Stimulated activated CD8-positive, alpha-beta memory T cell treated with anti-CD3 and anti-CD28 coated beads, Interleukin-4, amount 100 ng/mL, for 1 hour (primary cell): Measurements from ENCODE around the gene CYTH4.

Experiments used
- DNase-seq, 2 donors: peaks; one replicate each; pipeline ENCODE4 v3.0.0-alpha.2; 2020; ENCODE audit warnings: low read depth in 2 of 2, low spot score in 1 of 2

CYTH4 gene

DNA sequence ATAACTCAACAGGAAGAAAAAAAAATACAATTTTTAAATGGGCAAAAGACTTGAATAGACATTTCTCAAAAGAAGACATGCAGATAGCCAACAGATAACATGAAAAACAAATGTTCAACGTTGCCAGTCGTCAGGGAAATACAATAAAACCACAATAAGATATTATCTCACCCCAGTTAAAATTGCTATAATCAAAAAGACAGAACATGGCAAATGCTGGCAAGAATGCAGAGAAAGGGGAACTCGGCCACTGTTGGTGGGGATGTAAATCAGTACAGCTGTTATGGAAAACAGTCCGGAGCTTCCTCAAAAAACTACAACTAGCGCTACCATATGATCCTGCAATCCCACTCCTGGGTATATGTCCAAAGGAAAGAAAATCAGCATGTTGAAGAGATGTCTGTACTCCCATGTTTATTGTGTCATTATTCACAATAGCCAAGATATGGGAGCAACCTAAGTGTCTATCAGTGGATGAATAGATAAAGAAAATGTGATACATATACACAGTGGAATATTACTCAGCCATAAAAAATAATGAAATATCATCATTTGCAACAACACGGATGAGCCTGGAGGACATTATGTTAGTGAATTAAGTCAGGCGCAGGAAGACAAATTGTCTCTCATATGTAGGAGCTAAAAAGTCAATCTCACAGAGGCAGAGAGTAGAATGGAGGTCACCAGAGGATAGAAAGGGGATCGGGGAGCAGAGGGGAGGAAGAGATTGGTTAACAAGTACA, 12.2 kb upstream of the CYTH4 start:
- no peak for DNase-seq

- DNase-seq = no peak
Measured at GRCh38 chr22:37270928-37271650, 11.2 kb upstream of the CYTH4 start.

DNA sequence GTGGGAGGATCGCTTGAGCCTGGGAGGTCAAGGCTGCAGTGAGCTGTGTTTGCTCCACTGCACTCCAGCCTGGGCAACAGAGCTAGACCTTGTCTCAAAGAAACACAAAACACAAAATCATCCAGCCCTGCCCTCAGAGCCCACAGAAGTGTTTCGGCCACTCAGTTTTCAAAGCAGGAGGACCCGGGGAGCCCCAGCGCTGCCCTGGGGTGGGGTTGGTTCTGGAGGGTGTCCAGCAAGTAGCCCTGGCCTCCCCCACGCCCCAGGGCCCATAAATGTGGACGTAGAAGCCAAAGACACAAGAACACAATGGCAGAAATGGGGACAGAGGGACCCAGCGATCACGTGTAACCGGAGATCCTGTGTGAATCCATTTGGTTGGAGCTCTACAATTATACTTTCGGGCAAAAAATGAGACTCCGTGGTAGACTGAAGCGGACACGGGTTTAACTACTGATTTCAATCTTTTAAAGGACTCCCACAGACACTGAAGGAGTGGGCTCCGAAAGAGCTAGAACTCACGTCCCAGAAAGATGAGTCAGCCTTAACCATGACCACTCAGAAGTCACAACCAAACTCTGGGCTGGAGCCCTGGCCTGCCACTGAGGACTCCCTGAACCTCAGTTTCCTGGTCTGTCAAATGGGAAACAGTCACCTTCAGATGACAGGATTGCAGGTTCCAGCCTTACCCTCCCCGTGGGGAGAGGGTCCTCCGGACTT, 9.0 kb upstream of the CYTH4 start:
- DNase-seq = no peak

DNA sequence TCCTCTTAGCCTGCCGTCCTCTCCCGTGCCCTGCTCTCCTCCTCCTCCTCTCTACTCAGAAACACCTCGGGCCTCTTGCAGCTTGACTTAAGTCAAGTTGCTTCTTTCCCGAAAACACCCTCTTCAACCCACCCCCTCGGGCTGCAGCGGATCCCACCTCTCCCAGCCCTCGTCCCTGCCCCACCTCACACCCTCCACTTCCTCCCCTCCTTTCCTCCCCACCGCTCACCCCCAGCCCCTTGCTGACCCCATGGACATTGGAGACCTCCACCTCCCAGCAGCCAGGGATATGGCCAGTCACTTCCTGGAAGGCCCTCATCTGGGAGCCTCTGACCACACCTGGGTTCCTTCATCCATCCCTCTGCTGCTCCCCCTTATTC, 8.5 kb upstream of the CYTH4 start:
- no peak for DNase-seq

DNA sequence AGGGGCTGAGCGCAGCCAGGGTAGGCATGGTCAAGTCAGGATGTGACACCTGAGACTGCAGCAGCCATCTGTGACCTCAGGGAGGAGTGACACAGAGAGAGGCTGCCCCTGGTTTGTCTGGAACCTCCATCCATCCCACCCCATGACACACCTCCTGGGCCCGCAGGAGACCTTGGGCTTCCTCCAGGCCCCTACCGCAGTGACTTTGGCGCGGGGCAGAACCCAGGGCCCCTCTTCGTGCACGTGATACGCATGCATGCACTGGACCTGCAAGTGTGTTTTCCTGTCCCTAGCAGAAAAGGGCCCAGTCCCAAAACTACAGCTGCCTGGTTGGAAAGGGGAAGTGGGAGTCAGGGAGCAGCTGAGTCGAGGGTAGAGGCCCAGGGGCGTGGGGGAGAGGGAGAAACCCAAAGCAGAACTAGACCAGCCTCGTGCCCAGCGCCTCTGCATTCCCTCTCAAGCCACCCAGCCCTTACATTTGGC, 7.9 kb upstream of the CYTH4 start:
- no peak for DNase-seq

DNA sequence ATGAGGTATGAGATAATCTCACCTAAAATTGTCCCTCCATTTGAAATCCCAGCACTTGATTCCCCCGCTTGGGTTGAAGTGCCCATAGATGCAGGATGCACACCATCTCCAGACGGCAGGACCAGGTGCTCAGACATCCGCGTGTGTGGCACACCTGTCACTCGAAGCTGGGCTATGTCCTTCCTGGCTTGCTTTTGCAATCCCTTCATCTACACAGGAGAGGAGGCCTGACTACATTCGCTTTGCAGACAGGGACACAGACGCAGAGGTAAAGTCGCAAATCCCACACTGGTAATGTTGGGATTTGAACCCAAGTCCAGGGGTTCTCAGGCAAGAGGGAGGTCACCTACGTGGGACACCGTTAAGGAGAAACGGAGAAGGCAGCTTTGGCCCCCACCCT, 7.2 kb upstream of the CYTH4 start:
- DNase-seq = no peak

GRCh38 chr22:37275622-37276021, 6.7 kb upstream of the CYTH4 start:
- DNase-seq = no peak

DNA sequence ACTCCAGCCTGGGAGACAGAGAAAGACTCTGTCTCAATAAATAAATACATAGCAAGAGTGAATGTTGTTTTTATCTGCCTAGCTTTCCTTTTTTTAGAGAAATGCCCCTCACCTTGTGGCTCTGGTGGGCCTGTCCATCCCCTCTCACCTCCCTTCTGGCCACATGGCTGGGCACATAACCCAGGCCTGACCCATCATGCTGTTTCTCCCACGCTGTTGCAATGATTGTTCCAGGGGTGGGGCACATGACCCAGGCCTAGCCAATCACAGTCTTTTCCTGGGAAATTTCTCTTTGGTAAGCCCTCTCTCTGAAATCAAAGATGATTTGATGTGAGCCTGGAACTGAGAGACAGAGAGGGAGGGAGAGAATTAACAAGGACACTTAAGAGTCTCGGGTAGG, 5.5 kb upstream of the CYTH4 start:
- no peak for DNase-seq

- DNase-seq = no peak
Measured at GRCh38 chr22:37277384-37277783, 4.9 kb upstream of the CYTH4 start.

- DNase-seq = no peak
Measured at GRCh38 chr22:37278261-37278660, 4.0 kb upstream of the CYTH4 start.

- DNase-seq = no peak
Measured at GRCh38 chr22:37279331-37280181, 2.8 kb upstream of the CYTH4 start.

DNA sequence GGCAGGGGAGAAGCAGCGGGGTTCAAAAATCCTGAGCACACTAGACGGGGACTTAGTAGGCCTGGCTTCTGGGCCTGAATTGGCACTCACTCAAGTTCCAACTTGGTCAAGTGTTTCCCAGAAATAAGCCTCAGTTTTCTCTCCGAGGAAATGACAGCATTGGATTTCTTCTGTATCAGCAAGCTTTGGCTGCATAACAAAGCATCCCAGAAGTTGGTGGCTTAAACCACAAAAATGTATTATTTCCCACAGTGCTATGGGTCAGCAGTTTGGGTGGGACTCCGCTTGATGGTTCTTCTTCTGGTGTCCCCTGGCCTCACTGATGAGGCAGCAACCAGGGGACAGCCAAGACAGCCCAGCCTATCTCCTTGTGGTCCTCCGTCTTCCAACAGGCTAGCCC, 1.6 kb upstream of the CYTH4 start:
- DNase-seq = no peak

DNA sequence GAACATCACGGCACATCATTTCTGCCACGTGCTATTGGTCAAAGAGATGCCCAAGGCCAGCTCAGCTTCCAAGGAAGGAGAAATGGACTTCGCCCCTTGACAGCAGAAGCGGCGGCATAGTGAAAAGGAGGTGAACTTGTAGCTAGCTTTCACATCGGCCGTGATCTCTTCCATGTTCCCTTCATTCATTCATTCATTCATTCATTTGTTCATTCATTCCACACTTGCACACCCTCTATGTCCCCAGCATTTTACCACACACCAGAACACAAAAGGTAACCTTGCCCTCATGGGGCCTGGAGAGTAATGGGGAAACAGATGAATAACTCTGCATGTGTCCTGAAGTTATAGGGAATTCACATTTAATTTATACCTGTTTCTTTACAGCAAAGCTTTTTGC, 1.1 kb upstream of the CYTH4 start:
- DNase-seq = no peak

DNA sequence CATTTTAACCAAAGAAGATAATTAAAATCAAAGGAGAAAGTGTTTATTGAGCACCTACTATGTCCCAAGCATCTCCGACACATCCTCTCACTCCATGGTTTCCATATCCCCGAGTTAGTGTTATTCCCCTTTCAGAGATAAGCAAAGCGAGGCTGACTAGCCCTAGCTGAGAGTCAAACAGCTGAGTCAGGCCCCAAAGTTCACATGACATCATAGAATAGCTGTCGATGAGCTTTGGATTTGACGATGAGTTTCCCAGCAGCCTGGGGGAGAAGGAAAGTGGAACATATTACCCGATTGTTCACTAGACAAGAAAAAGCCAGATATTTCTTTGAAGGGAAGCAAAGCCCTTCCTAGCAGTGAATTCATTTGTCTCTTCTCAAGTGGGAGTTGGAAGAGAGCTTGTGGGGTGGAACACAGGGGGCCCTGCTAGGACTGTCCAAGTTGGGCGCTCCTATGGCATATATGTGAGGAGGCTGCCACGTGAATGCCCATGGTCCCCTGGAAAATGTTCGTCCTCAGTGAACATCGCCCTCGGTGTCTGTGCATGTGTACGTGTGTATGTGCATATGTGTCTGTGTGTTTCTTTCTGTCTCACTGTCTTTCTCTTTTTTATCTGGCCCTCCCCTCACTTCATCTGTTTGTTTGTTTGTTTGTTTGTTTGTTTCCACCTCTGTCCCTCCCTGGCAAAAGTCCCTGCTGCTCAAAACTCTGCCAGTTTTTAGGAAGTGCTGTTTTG, 493 bp upstream of the CYTH4 start:
- no peak for DNase-seq

- peak in 1 of 2 donors; percentile 55 for DNase-seq
Measured at GRCh38 chr22:37283393-37283937, 1.2 kb downstream of the CYTH4 start.

DNA sequence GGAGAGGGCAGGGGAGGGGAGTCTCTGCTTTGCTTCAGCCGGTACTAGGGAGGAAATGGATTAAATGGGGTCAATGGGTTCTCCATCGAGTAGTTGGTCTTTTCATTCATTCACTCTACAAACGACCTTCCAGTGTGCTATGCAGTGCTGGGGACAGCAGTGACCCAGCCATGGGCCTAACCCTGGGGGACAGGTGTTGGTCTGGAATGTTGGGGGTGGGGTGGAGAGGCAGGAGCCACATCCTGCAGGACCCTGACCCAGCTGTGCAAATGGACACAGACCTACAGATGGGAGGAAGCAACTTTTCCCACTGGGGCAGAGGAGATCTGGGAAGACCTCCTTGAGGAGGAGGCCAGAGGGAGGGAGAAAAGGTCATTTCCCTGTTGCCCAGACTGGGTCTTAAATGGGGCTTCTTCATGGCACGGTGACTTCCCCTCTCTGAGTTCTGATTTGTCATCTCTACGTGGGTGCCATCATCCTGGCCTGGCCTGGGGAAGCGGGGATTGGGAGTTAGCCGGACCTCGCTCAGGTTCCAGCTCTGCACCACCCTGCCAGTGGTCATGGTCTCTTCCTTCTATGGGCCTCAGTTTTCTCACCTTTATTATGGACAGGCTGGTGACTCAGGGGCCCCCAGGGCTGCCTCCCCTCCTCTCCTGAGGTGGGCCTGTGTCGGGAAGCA, 2.0 kb downstream of the CYTH4 start:
- no peak for DNase-seq

DNA sequence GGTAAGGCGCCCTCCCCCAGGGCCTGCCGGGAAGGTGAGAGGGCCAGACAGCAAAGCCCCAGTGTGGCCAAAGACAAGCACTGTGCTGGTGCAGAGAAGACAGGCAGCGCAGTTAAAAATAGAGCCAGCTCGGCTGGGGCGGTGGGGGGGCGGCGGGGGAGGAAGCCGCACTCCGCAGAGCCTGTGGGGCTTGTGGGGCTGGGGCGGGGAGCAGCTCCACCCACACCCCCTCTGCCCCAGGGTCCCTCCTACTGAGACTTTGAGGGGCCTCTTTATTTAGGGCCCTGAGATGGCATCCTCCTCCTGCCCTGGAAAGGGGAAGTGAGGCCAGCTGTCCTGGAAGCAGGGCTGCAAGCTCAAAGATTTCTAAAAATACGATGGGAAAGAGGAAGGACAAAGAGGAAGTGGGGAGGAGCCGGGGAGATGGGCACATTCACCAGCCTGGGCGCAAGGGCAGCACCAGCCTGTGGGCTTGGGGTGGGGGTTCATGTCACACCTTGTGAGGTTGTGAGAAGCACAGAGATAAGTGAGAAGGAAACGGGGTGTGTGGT, 2.6 kb downstream of the CYTH4 start:
- DNase-seq = no peak

- no peak for DNase-seq
Measured at GRCh38 chr22:37285937-37286336, 3.6 kb downstream of the CYTH4 start.

- no peak for DNase-seq
Measured at GRCh38 chr22:37287550-37287951, 5.2 kb downstream of the CYTH4 start.
